VCaP (cell line): ENCODE data around the gene LAP3.
A peak's percentile ranks its signal among the peaks of the same experiment; 100 is the strongest.
"Not testable (repeated sequence)": the region's sequence is repeated elsewhere in the genome, so short reads cannot be mapped to it uniquely, and the experiment has no call there.

Experiments used
- H3K27ac ChIP-seq: fragments of 450-650 bp; 2 replicates; pipeline ENCODE4 v1.5.1; 2017
- TF ChIP-seq, protein P1 (sequence below): fragments of 450-650 bp; conservative IDR thresholded peaks from 2 replicates; pipeline ENCODE4 v1.5.1; 2017; ENCODE audit warnings: mild to moderate bottlenecking, moderate library complexity

The LAP3 gene

DNA sequence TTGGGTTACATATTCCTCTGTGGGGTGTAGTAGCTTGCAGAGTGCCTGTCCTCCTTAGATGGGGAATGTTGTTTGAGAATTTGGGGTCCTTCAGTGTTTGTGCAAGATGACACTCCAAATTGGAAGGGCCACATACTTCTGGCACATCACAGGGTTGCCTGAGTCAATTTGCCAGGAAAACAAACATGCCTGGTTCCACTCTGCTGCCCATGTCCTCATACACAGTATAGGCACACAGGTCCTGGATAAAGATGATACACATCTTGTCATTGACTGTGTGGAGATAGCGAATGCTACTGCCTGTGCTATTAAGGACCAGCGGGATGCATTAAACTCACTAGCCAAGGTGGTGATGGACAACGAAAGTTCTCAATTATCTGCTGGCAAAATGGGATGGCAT, 11.2 kb upstream of the LAP3 start:
- H3K27ac ChIP-seq, result no peak overlapping the region
- TF ChIP-seq, protein P1, sequence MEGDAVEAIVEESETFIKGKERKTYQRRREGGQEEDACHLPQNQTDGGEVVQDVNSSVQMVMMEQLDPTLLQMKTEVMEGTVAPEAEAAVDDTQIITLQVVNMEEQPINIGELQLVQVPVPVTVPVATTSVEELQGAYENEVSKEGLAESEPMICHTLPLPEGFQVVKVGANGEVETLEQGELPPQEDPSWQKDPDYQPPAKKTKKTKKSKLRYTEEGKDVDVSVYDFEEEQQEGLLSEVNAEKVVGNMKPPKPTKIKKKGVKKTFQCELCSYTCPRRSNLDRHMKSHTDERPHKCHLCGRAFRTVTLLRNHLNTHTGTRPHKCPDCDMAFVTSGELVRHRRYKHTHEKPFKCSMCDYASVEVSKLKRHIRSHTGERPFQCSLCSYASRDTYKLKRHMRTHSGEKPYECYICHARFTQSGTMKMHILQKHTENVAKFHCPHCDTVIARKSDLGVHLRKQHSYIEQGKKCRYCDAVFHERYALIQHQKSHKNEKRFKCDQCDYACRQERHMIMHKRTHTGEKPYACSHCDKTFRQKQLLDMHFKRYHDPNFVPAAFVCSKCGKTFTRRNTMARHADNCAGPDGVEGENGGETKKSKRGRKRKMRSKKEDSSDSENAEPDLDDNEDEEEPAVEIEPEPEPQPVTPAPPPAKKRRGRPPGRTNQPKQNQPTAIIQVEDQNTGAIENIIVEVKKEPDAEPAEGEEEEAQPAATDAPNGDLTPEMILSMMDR, result no peak

- TF ChIP-seq, protein P1, result no peak
- no peak overlapping the region for H3K27ac ChIP-seq
Observed at GRCh38 chr4:17567271-17567670, 9.7 kb upstream of the LAP3 start.

GRCh38 chr4:17574206-17574605, 2.8 kb upstream of the LAP3 start:
- TF ChIP-seq, protein P1, result no peak
- H3K27ac ChIP-seq, result no peak overlapping the region

DNA sequence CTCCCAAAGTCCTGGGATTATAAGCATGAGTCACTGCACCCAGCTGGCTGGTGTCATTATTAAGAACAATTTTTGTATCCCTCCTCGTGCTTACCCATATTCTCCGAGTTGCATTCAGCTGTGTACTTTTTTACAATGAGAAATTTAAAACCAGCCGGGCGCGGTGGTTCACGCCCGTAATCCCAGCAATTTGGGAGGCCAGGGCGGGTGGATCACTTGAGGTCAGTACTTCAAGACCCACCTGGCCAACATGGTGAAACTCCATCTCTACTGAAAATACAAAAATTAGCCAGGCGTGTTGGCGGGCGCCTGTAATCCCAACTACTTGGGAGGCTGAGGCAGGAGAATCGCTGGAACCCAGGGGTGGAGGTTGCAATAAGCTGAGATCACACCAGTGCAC, 1.8 kb upstream of the LAP3 start:
- H3K27ac ChIP-seq, result not testable (repeated sequence)

DNA sequence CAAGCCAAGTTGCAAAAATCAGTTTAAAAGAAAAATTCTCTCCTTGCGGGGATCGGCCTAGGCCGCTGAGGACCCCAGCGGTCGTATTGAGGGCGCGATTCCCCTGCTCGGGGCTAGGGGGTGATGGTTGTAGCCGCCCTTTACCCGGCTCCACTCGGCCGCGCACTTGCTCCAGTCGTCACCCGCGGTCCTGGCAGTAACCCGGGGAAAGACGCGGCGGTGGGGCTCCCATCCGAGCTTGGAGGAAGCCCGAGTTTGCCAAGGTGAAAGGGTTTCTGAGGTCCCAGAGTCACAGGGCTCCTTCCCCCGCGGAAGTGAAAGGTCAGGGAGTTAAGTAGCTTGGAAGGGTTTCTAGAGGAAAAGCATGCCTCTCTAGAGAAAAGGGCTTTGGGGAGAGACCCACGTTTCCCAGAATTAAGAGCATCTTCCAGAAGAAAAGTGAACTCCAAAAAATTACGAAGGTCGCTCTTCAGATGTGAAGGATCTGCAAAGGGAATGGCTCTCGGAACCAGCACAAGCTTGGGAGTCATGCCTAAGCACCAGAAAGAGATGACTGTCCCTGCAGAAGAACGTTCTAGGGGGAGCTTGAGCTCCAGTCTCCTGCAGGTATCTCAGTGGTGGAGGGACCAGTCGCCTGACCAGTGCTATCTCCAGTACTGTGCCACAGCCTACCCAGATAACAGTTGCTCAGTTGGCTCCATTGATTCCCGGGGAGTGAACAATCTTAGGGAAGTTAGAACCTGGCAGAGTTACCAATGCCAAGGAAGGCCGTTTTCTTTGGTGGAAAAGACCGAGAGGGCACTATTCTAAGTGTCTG, 875 bp downstream of the LAP3 start:
- TF ChIP-seq, protein P1, result 0 out of 2 replicates have a peak, but pooled peaks have one; percentile 12
- H3K27ac ChIP-seq, result peak overlapping the region; percentile 79

DNA sequence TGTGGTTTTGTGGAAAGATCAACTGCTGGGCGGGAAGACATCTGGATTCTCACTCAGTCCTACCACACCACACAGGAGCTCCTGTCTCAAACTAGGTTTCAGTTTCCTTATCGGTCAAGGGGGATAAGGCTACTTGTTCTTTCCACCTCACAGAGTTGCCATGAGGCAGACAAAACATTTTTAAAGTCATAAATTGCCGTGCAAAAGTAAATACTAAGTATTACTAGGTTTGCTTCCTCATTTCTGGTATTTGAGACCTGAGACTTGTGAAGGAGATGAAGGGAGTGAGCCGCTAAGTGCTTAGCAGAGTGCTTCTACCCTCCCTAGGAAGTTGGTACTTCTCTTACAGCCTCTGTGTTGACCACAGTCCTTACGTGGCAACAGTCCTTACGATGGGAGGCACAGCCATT, 1.5 kb downstream of the LAP3 start:
- TF ChIP-seq, protein P1, result no peak

GRCh38 chr4:17580969-17581368, 4.0 kb downstream of the LAP3 start:
- TF ChIP-seq, protein P1, result no peak
- H3K27ac ChIP-seq, result peak overlapping the region; percentile 22; the same call in 1 of the 2 replicates

More for the DNA sequence above, 1.5 kb downstream of the LAP3 start:
- no peak overlapping the region for H3K27ac ChIP-seq

GRCh38 chr4:17583276-17583675, 6.3 kb downstream of the LAP3 start:
- TF ChIP-seq, protein P1, result no peak
- no peak overlapping the region for H3K27ac ChIP-seq
